ENCODE data around the gene SHC3. TPM values are rescaled to one million over a fixed set of nuclear protein-coding genes. Genes with fewer than 3 reads are reported as not detected.

Gene SHC3
- total and polyA plus RNA-seq, 2 of the 4 experiments (the other 2 are of a cell fraction) = 4.5 to 13.3 TPM

- no peak overlapping the region for H3K23ac ChIP-seq (ENCODE audit: low read depth, low read length)
Measured at GRCh38 chr9:89054865-89055495, 123.6 kb downstream of the SHC3 start.

More at GRCh38 chr9:89054865-89055495, 123.6 kb downstream of the SHC3 start:
- in situ Hi-C loops (cut with MboI; ENCODE audit: low sequenced_read_pairs) (no loop called here), intact Hi-C loops (cut with micrococcal nuclease) (no loop called here), dilution Hi-C loops (cut with HindIII; ENCODE audit: low sequenced_read_pairs, unreplicated experiment) (no loop called here)
- Histone ChIP-seq H4K8ac (ENCODE audit: low read depth in 2 of 2, low read length in 2 of 2) (no peak overlapping the region), H3K56ac (ENCODE audit: extremely low read depth, insufficient read depth, low read length) (no peak overlapping the region), H4K91ac (ENCODE audit: insufficient read depth, low read depth, low read length) (no peak overlapping the region), H4K20me1 (ENCODE audit: insufficient read depth, low read length) (no peaks in the 10 kb centered on the region), H2AK9ac (replicated peaks; ENCODE audit: low read depth, low read length, poor library complexity) (no peak overlapping the region), H3K4me1 (ENCODE audit: control insufficient read depth, insufficient read depth, low read length) (no peaks in the 10 kb centered on the region), H3K14ac (replicated peaks; ENCODE audit: low read depth, low read length) (no peak overlapping the region), H2BK15ac (ENCODE audit: low read depth, low read length) (no peak overlapping the region), H3K9me1 (ENCODE audit: insufficient read depth, low read length) (peaks cover 28% of the 10 kb centered on the region), H3K18ac (ENCODE audit: low read depth, low read length) (no peak overlapping the region), H2BK5ac (ENCODE audit: low read depth, low read length, poor library complexity, severe bottlenecking) (no peak overlapping the region), H2AFZ (replicated peaks; ENCODE audit: low read length, poor library complexity) (no peak overlapping the region), H4K5ac (ENCODE audit: low read depth, low read length) (no peak overlapping the region), H3K4me2 (ENCODE audit: low read depth, low read length) (no peak overlapping the region), H3K36me3 (ENCODE audit: control insufficient read depth, insufficient read depth, low read length) (peaks cover 14% of the 10 kb centered on the region), H3K27me3 (ENCODE audit: control insufficient read depth, insufficient read depth, low read length) (no peaks in the 10 kb centered on the region), H3K4ac (ENCODE audit: low read depth, low read length) (no peak overlapping the region), H2BK20ac (ENCODE audit: low read depth, low read length) (no peak overlapping the region), H3K9ac (ENCODE audit: low read depth, low read length) (no peak overlapping the region), H3K9me3 (ENCODE audit: control insufficient read depth, insufficient read depth, low read length) (no peaks in the 10 kb centered on the region), H3K27ac (ENCODE audit: insufficient read depth, low read length) (no peak overlapping the region), H2BK120ac (ENCODE audit: low read depth, low read length) (no peak overlapping the region), H3K4me3 (ENCODE audit: insufficient read depth, low read depth, low read length) (no peak overlapping the region), H3K79me1 (ENCODE audit: low read depth in 1 of 2, low read length in 2 of 2) (no peaks in the 10 kb centered on the region), H2AK5ac (ENCODE audit: low read depth, low read length) (no peak overlapping the region)
- BruUV-seq (replicated peaks) = no TSS peak
- WGBS, 2 experiments (ENCODE audit: extremely low coverage in 2 of 2, insufficient read length in 1 of 2) = 100% methylated on average over 1 of the region's 8 CpGs; no CpG with 5 or more reads in 1 of the 2 experiments
- CTCF ChIA-PET = no interaction called here
- no peak for DNase-seq
- ATAC-seq (ENCODE audit: low read depth) = no peak
- TF ChIP-seq CHD1 (IDR thresholded peaks at IDR 0.05; ENCODE audit: low read depth, low read length) (no peak), FOS (IDR thresholded peaks at IDR 0.05; ENCODE audit: low read depth, low read length) (no peak), ELK1 (IDR thresholded peaks at IDR 0.05; ENCODE audit: borderline replicate concordance, low read depth, low read length) (no peak), CEBPB (IDR thresholded peaks at IDR 0.05; ENCODE audit: low read depth, low read length) (no peak), RCOR1 (IDR thresholded peaks at IDR 0.05; ENCODE audit: insufficient replicate concordance, low read length) (no peak), NFE2L2 (IDR thresholded peaks at IDR 0.05; ENCODE audit: low read depth, low read length) (no peak), CTCF (conservative IDR thresholded peaks at IDR 0.05; ENCODE audit: low read depth, low read length) (no peak), SMC3 (IDR thresholded peaks at IDR 0.05; ENCODE audit: low read depth, low read length) (no peak), BHLHE40 (IDR thresholded peaks at IDR 0.05; ENCODE audit: low read depth, low read length) (no peak)
- POLR2A ChIA-PET (ENCODE audit: unreplicated experiment) = interaction anchor here (0.5 kb wide), 1 partner anchor 12 kb away, joined by 3 read pairs; no protein-coding TSS in a partner anchor
